ENCODE data around the gene ARMCX2. TPM values are rescaled to one million over a fixed set of nuclear protein-coding genes. Genes with fewer than 3 reads are reported as not detected.

The ARMCX2 gene
- total and polyA plus RNA-seq, 4 donors: 13.5 to 58.4 (median 24.2) TPM

DNA sequence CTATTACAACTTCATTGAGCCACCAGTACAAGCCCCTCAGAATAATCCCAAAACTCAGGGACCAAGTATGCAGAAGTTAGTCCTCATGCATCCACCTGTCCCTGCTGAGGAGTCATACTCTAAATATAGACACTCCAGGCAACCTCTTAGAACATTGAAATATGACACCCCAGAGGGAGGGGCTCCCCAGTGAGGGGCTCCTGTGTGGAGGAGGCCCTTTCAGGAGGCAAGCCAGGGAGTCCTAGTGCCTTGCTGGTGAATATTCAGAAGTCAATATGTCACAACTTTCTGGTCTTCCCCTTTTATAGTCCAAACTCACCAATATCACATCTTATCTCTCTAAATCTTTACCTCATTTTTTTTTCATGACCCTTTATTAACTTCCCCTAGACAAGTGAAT is 40.3 kb downstream of the ARMCX2 start:
- DNase-seq (peak; percentile 31 to 56 (median 52)), ATAC-seq (ENCODE audit: insufficient read depth, low FRiP score) (no peak)
- Histone ChIP-seq H3K9ac (ENCODE audit: insufficient read depth in 1 of 2, low read length in 2 of 2) (no peak overlapping the region), H3K4me1 (ENCODE audit: control insufficient read depth in 5 of 5, insufficient read depth in 5 of 5, low read length in 5 of 5) (peaks cover 0 to 14% (median 3%) of the 10 kb centered on the region in 5 donors), H3K4me3 (no peak overlapping the region), H3K9me3 (ENCODE audit: control insufficient read depth in 4 of 4, insufficient read depth in 3 of 4, low read length in 3 of 4) (peaks cover 0 to 7% (median 0%) of the 10 kb centered on the region in 4 donors), H3K27ac (ENCODE audit: low read depth in 1 of 2, low read length in 1 of 2) (peak overlapping the region in 1 of 2 donors; percentile 29), H3K27me3 (ENCODE audit: control insufficient read depth in 3 of 3, insufficient read depth in 3 of 3, low read length in 2 of 3) (peaks cover 0 to 6% (median 0%) of the 10 kb centered on the region in 3 donors), H3K36me3 (ENCODE audit: control insufficient read depth in 4 of 4, insufficient read depth in 4 of 4, low read length in 4 of 4) (peaks cover 0 to 2% (median 0%) of the 10 kb centered on the region in 4 donors)
- TF ChIP-seq, protein P1, sequence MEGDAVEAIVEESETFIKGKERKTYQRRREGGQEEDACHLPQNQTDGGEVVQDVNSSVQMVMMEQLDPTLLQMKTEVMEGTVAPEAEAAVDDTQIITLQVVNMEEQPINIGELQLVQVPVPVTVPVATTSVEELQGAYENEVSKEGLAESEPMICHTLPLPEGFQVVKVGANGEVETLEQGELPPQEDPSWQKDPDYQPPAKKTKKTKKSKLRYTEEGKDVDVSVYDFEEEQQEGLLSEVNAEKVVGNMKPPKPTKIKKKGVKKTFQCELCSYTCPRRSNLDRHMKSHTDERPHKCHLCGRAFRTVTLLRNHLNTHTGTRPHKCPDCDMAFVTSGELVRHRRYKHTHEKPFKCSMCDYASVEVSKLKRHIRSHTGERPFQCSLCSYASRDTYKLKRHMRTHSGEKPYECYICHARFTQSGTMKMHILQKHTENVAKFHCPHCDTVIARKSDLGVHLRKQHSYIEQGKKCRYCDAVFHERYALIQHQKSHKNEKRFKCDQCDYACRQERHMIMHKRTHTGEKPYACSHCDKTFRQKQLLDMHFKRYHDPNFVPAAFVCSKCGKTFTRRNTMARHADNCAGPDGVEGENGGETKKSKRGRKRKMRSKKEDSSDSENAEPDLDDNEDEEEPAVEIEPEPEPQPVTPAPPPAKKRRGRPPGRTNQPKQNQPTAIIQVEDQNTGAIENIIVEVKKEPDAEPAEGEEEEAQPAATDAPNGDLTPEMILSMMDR (IDR thresholded peaks at IDR 0.05; ENCODE audit: control extremely low read depth, extremely low read depth): no peak

DNA sequence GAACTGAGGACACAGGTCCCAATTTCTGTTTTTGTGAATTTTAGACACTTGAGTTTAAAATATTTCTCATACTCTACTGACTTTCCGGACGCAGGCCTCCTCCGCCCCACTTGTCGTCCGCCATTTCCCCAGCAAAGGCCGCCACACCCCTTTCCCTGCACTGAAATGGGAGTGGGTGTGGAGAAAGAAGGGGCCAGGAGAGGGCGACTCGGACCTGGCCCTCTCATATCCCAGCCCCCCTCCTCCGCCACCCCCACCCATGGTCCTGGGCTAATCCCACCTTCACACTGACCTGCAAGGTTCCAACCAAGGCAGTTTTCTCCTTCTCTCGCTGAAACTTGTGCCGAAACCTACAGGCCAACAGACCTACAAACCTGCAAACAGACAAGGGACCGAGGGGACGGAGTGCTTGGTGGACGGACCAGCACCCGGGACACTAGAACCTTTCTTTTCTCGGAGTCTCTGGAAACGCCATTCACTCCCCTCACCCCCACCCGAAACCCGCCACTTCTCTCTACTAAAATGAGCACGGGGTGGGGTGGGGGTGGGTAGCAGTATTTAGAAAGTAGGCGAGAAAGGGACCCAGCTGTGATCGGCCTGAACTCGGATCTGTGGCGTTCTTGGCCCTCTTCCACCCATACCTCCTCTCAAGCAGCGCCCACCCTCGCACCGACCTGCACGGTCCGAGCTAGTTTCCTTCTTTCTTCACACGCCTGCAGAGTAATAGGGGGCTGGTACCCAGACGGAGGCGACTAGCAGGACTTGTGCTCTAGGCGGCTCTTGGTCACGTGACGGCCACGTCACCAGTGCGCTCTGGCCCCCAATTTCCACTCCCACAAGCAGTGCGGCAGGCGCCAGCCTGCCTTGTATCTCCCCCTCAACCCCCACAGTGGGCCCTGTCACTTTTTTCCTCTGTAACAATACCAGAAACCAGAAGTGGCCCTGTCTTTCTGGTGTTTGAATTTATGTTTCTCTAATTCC is 42.1 kb downstream of the ARMCX2 start, which contains the start of gene ARMCX6:
Gene ARMCX6 (minus strand): TSS at position 790 of the 981 bp plus-strand sequence. CDS start 1,380 bp downstream, outside the sequence.
- DNase-seq (peak; percentile 87 to 93 (median 89)), ATAC-seq (ENCODE audit: insufficient read depth, low FRiP score) (peak; percentile 80)
- peak within 1 kb of the TSS; percentile 76 to 86 for H3K27ac ChIP-seq (ENCODE audit: low read depth in 1 of 2, low read length in 1 of 2)
- H3K4me3 ChIP-seq: peak within 1 kb of the TSS; percentile 74
- WGBS, 2 donors: 0 to 32% methylated on average over 21 to 39 of the region's 39 CpGs
- H3K27me3 ChIP-seq (ENCODE audit: control insufficient read depth in 3 of 3, insufficient read depth in 3 of 3, low read length in 2 of 3): peaks cover 0 to 6% (median 0%) of the 10 kb centered on the region in 3 donors
- H3K9ac ChIP-seq (ENCODE audit: insufficient read depth in 1 of 2, low read length in 2 of 2): peak within 1 kb of the TSS; percentile 33 to 91
- no peaks in the 10 kb centered on the region for H3K36me3 ChIP-seq (ENCODE audit: control insufficient read depth in 4 of 4, insufficient read depth in 4 of 4, low read length in 4 of 4)
- H3K9me3 ChIP-seq (ENCODE audit: control insufficient read depth in 4 of 4, insufficient read depth in 3 of 4, low read length in 3 of 4): peaks cover 0 to 2% (median 0%) of the 10 kb centered on the region in 4 donors
- TF ChIP-seq, protein P1 (IDR thresholded peaks at IDR 0.05; ENCODE audit: control extremely low read depth, extremely low read depth): no peak
- peaks cover 0 to 14% (median 2%) of the 10 kb centered on the region in 5 donors for H3K4me1 ChIP-seq (ENCODE audit: control insufficient read depth in 5 of 5, insufficient read depth in 5 of 5, low read length in 5 of 5)

DNA sequence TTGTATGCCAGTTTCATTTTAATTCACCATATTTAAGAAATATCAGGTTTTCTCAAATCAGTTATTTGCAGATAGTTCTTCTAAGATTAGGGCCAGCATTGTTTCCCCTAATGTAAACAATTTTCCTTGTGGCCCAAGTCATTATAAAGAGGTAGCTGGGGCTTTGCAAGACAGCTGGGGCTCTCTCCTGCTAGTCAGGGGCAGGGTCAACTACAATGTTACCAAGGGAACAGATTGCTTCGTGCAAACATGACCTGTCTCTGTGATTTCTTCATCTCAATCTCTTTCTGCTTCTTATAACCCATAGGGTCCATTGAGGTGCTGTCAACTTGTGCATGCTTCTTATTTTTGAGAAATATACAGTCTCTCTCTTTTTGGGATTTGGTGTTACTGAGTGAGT is 53.9 kb downstream of the ARMCX2 start:
- 38 to 60% methylated on average over 1 of the region's 1 CpG for WGBS, 2 donors
- TF ChIP-seq, protein P1 (IDR thresholded peaks at IDR 0.05; ENCODE audit: control extremely low read depth, extremely low read depth): no peak
- DNase-seq (peak; percentile 32 to 65 (median 45)), ATAC-seq (ENCODE audit: insufficient read depth, low FRiP score) (no peak)
- peaks cover 0 to 22% (median 0%) of the 10 kb centered on the region in 3 donors for H3K27me3 ChIP-seq (ENCODE audit: control insufficient read depth in 3 of 3, insufficient read depth in 3 of 3, low read length in 2 of 3)
- H3K9me3 ChIP-seq (ENCODE audit: control insufficient read depth in 4 of 4, insufficient read depth in 3 of 4, low read length in 3 of 4): no peaks in the 10 kb centered on the region
- H3K4me1 ChIP-seq (ENCODE audit: control insufficient read depth in 5 of 5, insufficient read depth in 5 of 5, low read length in 5 of 5): peaks cover 0 to 7% (median 0%) of the 10 kb centered on the region in 5 donors
- no peak overlapping the region for H3K4me3 ChIP-seq
- no peak overlapping the region for H3K9ac ChIP-seq (ENCODE audit: insufficient read depth in 1 of 2, low read length in 2 of 2)
- no peak overlapping the region for H3K27ac ChIP-seq (ENCODE audit: low read depth in 1 of 2, low read length in 1 of 2)
- H3K36me3 ChIP-seq (ENCODE audit: control insufficient read depth in 4 of 4, insufficient read depth in 4 of 4, low read length in 4 of 4): no peaks in the 10 kb centered on the region

Small RNA genes lying within 50 kb of the gene (small RNA-seq; reads per million reads assigned to genes)
- gene RNU6-30P (ENCODE audit: low replicate concordance) (not detected), gene RNU6-587P (ENCODE audit: low replicate concordance) (not detected)

Other genes starting within 250 kb of the ARMCX2 start
- 10 to 100 TPM in 1 of 2 donors, 1 to 10 TPM in 1; 9.9 to 23.6 TPM for gene ARMCX4, start 174.4 kb downstream of the ARMCX2 start, total RNA-seq
- 10 to 100 TPM in 1 of 2 donors, 1 to 10 TPM in 1; 4.1 to 12.0 TPM for gene ARMCX4, start 174.4 kb downstream of the ARMCX2 start, polyA plus RNA-seq
- gene ARMCX1, start 109.3 kb downstream of the ARMCX2 start, total RNA-seq: 10 to 100 TPM; 19.9 to 50.9 TPM
- gene ARMCX1, start 109.3 kb downstream of the ARMCX2 start, polyA plus RNA-seq: 10 to 100 TPM; 10.1 to 15.1 TPM
- 10 to 100 TPM; 40.1 to 51.8 TPM for gene ARMCX6, start 41.9 kb downstream of the ARMCX2 start, total RNA-seq
- 10 to 100 TPM; 26.5 to 32.3 TPM for gene ARMCX6, start 41.9 kb downstream of the ARMCX2 start, polyA plus RNA-seq
- 100 to 1,000 TPM in 1 of 2 donors, 10 to 100 TPM in 1; 46.4 to 100 TPM for gene ARMCX3, start 36.7 kb downstream of the ARMCX2 start, total RNA-seq
- gene ARMCX3, start 36.7 kb downstream of the ARMCX2 start, polyA plus RNA-seq: 10 to 100 TPM; 22.5 to 37.7 TPM